Prostate gland (tissue), 2 donors: Measurements from ENCODE around the gene DCST2. TPM values are rescaled to one million over a fixed set of nuclear protein-coding genes. Genes with fewer than 3 reads are reported as not detected.
"Not testable (repeated sequence)": the region's sequence is repeated elsewhere in the genome, so short reads cannot be mapped to it uniquely, and the experiment has no call there.

Experiments
- DNase-seq: peaks from one replicate; pipeline ENCODE4 v3.0.0-alpha.2; 2019; ENCODE audit warnings: low spot score
- H3K27ac ChIP-seq, 2 donors: fragments of 200-600 bp; sonication (generic); 2 replicates each; pipeline ENCODE4 v1.5.1; 2017 to 2019
- H3K27me3 ChIP-seq: fragments of 200-600 bp; sonication (generic); replicated peaks from 2 replicates; pipeline ENCODE4 v1.5.1; 2019; ENCODE audit not compliant: insufficient read depth
- H3K36me3 ChIP-seq, 2 donors: fragments of 200-600 bp; sonication (generic); 1 replicate in 1 of 2; 2 replicates in 1 of 2; pipeline versions ENCODE4 v1.5.1 to v1.8.1; 2017 to 2019
- H3K4me1 ChIP-seq: fragments of 200-600 bp; sonication (generic); replicated peaks from 2 replicates; pipeline ENCODE4 v1.5.1; 2019
- H3K4me3 ChIP-seq, 2 donors: fragments of 200-600 bp; sonication (generic); 2 replicates each; pipeline ENCODE4 v1.5.1; 2017 to 2019
- H3K9me3 ChIP-seq: fragments of 200-600 bp; sonication (generic); 2 replicates; pipeline ENCODE4 v1.5.1; 2017
- POLR2A ChIP-seq: fragments of 450-650 bp; IDR thresholded peaks from one replicate; pipeline ENCODE4 v1.6.1; 2016; ENCODE audit warnings: antibody characterized with exemption, mild to moderate bottlenecking
- POLR2AphosphoS5 ChIP-seq: sonication (generic); formaldehyde crosslinking; IDR thresholded peaks from one replicate; pipeline ENCODE4 v1.6.1; 2017; ENCODE audit warnings: antibody characterized with exemption
- WGBS: methylation state at CpG from one replicate; pipeline ENCODE4 v1.1.5; 2018; 5-methylcytosine and 5-hydroxymethylcytosine counted together
- intact Hi-C: fragments of 100-400 bp; cut with DNase I; formaldehyde crosslinking; loops from one replicate; pipeline ENCODE4 v1.14.2; 2022
- total RNA-seq, 2 donors: library from RNA; depleted of rRNA; stranded (reverse); fragments of >200 nt; gene quantifications; one replicate each; pipeline ENCODE4 v1.1.0, GENCODE V29; 2016
- TF ChIP-seq, protein P1 (sequence below), 4 experiments: fragments of 200-600 bp in 2 of 4; fragments of 450-650 bp in 2 of 4; sonication (generic) in 2 of 4; IDR thresholded peaks; 1 replicate in 3 of 4; 2 replicates in 1 of 4; pipeline ENCODE4 v1.5.1; 2016 to 2019; ENCODE audit warnings: antibody characterized with exemption in 4 of 4, mild to moderate bottlenecking in 2 of 4, moderate library complexity in 2 of 4

The DCST2 gene
- total RNA-seq, 2 donors from 2014 or later, result 2.3 to 5.3 TPM

DNA sequence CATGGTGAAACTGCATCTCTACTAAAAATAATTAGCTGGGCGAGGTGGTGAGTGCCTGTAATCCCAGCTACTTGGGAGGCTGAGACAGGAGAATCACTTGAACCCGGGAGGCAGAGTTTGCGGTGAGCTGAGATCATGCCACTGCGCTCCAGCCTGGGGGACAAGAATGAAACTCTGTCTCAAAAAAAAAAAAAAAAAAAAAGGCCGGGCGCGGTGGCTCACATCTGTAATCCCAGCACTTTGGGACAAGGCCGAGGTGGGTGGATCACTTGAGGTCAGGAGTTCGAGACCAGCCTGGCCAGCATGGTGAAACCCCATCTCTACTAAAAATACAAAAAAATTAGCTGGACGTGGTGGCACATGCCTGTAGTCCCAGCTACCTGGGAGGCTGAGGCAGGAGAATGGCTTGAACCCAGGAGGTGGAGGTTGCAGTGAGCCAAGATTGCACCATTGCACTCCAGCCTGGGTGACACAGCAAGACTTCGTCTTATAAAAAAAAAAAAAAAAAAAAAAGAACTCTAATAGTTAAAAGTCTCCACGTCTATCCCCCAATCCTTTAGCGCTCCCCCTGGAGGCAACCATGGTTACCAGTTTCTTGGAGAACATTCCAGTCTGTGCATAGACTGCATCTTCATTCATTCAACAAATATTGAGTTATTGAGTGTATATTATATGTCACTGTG lies 38.1 kb downstream of the DCST2 start:
- H3K4me3 ChIP-seq, H3K36me3 ChIP-seq, DNase-seq, H3K27me3 ChIP-seq, H3K9me3 ChIP-seq: not testable (repeated sequence)
- H3K27ac ChIP-seq, result peak overlapping the region in 1 of 2 donors; percentile 46
- TF ChIP-seq, protein P1, sequence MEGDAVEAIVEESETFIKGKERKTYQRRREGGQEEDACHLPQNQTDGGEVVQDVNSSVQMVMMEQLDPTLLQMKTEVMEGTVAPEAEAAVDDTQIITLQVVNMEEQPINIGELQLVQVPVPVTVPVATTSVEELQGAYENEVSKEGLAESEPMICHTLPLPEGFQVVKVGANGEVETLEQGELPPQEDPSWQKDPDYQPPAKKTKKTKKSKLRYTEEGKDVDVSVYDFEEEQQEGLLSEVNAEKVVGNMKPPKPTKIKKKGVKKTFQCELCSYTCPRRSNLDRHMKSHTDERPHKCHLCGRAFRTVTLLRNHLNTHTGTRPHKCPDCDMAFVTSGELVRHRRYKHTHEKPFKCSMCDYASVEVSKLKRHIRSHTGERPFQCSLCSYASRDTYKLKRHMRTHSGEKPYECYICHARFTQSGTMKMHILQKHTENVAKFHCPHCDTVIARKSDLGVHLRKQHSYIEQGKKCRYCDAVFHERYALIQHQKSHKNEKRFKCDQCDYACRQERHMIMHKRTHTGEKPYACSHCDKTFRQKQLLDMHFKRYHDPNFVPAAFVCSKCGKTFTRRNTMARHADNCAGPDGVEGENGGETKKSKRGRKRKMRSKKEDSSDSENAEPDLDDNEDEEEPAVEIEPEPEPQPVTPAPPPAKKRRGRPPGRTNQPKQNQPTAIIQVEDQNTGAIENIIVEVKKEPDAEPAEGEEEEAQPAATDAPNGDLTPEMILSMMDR (IDR thresholded peaks at IDR 0.05), result peak in 3 of 4 experiments; percentile 23 to 54 (median 41)
- TF ChIP-seq POLR2AphosphoS5, result peak; percentile 69
- intact Hi-C loops, result loop anchor here (5.0 kb wide), 1 partner anchor 33 kb away; the partner anchor contains the start of gene PYGO2
- H3K4me1 ChIP-seq, result peaks cover 11% of the 10 kb centered on the region
- WGBS, result 62% methylated on average over 13 of the region's 13 CpGs

DNA sequence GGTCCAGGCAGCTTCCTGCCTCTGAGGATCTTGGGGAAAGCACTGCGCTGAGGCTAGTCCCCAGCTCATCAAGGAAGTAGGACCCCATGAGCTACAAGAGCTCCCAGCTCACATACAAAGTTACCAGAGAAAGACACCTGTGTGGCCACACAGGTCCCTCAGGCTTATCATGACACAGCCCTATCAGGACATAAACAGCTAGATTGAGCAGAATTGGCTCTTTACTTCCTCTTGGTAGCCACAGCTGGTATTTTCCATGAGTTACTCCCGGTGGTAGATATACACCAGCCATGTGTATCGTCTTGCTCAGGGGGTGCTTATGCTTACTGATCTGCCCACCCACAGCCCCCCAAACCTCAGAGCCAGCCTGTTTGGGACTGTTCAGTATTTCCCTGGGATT lies 39.0 kb downstream of the DCST2 start:
- H3K4me1 ChIP-seq, result peaks cover 4% of the 10 kb centered on the region
- H3K4me3 ChIP-seq, result no peak overlapping the region
- WGBS, result 81% methylated on average over 3 of the region's 3 CpGs
- H3K27ac ChIP-seq, result no peak overlapping the region
- TF ChIP-seq POLR2A (no peak), POLR2AphosphoS5 (no peak)
- TF ChIP-seq, protein P1 (IDR thresholded peaks at IDR 0.05), result no peak
- no peak for DNase-seq
- no peaks in the 10 kb centered on the region for H3K27me3 ChIP-seq
- H3K36me3 ChIP-seq, result no peaks in the 10 kb centered on the region
- intact Hi-C loops, result no loop called here
- no peaks in the 10 kb centered on the region for H3K9me3 ChIP-seq

DNA sequence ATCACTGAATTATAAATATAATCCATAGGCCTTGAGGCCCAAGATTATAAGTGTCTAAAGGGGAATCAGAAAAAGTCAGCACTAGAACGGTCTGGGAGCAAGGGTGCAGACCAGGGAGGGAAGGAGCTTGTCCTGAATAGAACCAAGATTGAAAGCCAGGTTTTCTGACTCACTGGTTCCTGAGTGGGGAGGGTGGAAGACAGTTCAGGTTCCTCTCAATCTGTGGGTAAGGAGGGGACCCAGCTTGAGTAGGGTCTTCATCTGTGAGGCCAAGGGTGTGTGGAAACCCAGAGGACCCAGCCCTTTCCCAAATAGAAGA lies 39.4 kb downstream of the DCST2 start:
- Histone ChIP-seq H3K36me3 (no peaks in the 10 kb centered on the region), H3K9me3 (no peaks in the 10 kb centered on the region), H3K4me3 (no peak overlapping the region), H3K27me3 (no peaks in the 10 kb centered on the region), H3K27ac (no peak overlapping the region), H3K4me1 (peaks cover under 1% of the 10 kb centered on the region)
- intact Hi-C loops, result no loop called here
- DNase-seq, result no peak
- TF ChIP-seq POLR2AphosphoS5, result no peak
- WGBS, result 67% methylated on average over 1 of the region's 1 CpG

DNA sequence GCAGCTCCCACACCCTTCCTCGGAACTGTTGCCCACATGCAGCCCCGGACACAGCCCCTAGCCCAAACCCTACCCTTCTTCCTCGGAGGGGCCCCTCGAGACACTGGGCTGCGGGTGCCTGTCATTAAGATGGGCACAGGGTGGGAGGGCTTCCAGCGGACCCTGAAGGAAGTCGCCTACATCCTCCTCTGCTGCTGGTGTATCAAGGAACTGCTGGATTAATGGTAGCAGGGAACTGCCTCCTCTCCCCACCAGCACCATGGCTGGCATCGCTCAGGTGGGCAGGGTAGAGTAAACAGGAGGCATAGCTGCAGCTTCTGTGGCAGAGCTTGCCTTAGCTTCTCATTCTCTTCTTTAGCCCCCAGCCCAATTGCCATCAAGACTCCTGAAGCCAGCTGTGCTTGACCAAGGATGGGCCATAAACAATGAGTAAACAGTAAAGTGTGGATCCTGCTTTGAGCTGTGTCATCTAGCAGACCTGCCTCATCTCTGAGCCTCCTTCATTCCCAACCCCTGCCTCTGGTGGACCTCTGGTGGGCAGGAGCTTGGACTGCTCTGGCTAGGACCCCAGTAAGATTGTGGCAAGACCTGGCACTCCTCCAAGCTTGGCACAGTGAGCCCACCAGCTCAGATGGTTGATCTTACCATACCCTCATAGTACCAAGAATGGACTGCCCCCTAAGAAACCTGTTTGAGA lies 39.9 kb downstream of the DCST2 start, which contains the start of gene LENEP:
Gene LENEP (plus strand): TSS at position 15 of the 697 bp plus-strand sequence. CDS start 22 bp downstream, at position 37.
- no peak within 1 kb of the TSS for H3K4me3 ChIP-seq
- no peaks in the 10 kb centered on the region for H3K4me1 ChIP-seq
- TF ChIP-seq POLR2A (no peak), POLR2AphosphoS5 (no peak)
- TF ChIP-seq, protein P1 (IDR thresholded peaks at IDR 0.05), result no peak
- H3K9me3 ChIP-seq, result no peaks in the 10 kb centered on the region
- H3K36me3 ChIP-seq, result no peaks in the 10 kb centered on the region
- H3K27me3 ChIP-seq, result no peaks in the 10 kb centered on the region
- intact Hi-C loops, result no loop called here
- 70% methylated on average over 8 of the region's 8 CpGs for WGBS
- DNase-seq, result no peak
- no peak within 1 kb of the TSS for H3K27ac ChIP-seq

DNA sequence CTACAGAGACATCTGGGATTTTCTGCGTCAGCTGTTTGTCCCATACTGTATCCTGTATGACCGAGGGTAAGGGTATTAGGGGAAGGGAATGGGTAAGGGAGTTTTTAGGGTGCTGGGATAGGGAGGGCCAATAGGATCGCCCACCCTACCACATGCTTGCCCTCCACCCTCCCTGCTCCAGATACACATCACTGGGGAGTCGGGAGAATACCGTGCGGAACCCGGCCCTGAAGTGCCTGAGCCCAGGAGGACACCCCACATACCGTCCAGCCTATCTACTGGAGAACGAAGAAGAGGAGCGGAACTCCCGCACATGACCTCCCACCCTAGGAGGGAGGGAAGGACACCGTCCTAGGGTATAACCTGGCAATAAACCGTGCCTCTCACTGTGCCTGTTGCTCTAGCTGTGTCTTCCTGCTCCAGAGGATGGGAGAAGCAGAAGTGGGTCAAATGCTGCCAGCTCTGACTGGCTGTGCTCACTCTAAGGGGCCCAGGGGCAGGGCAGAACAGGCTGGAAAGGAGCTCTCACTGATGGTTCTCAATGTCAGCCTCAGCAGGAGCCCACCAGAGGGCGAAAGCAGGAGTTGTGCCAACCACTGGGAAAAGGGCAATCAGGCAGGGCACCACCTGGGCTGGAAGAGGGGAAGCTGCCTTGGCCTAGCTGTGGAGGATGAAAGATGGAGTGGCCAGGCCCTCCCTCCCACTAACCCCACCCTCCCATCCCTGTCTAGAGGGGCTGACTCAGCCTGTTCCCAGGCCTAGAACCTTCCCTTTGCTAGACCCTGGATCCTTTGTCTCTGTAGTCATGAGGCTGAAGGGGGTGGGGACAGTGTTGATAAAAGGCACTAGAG lies 40.6 kb downstream of the DCST2 start:
- Histone ChIP-seq H3K4me1 (no peaks in the 10 kb centered on the region), H3K36me3 (peaks cover 0 to 1% of the 10 kb centered on the region in 2 donors), H3K4me3 (no peak overlapping the region), H3K9me3 (no peaks in the 10 kb centered on the region), H3K27ac (no peak overlapping the region), H3K27me3 (no peaks in the 10 kb centered on the region)
- TF ChIP-seq, protein P1 (IDR thresholded peaks at IDR 0.05), result no peak
- TF ChIP-seq POLR2AphosphoS5 (no peak), POLR2A (no peak)
- no peak for DNase-seq
- 77% methylated on average over 14 of the region's 14 CpGs for WGBS
- intact Hi-C loops, result no loop called here
